SJSA1 (cell line): Measurements from ENCODE around the gene SLC39A6. TPM values are rescaled to one million over a fixed set of nuclear protein-coding genes. Genes with fewer than 3 reads are reported as not detected.
A peak's percentile ranks its signal among the peaks of the same experiment; 100 is the strongest.

Source experiments
- DNase-seq, 2 experiments: peaks; one replicate each; pipeline ENCODE4 v3.0.0-alpha.2; 2015 to 2020; ENCODE audit warnings: low spot score in 2 of 2, low read depth in 1 of 2
- H3K27ac ChIP-seq: fragments of 250-450 bp; sonication (Bioruptor Pico); 2 replicates; pipeline ENCODE4 v1.5.1; 2020; ENCODE audit warnings: mild to moderate bottlenecking, moderate library complexity
- H3K27me3 ChIP-seq: fragments of 250-450 bp; sonication (Bioruptor Pico); replicated peaks from 2 replicates; pipeline ENCODE4 v1.5.1; 2020; ENCODE audit warnings: mild to moderate bottlenecking, moderate library complexity
- H3K36me3 ChIP-seq: fragments of 250-450 bp; sonication (Bioruptor Pico); 2 replicates; pipeline ENCODE4 v1.5.1; 2020; ENCODE audit warnings: mild to moderate bottlenecking
- H3K4me1 ChIP-seq: fragments of 250-450 bp; sonication (Bioruptor Pico); replicated peaks from 2 replicates; pipeline ENCODE4 v1.6.1; 2021; ENCODE audit warnings: mild to moderate bottlenecking
- H3K4me3 ChIP-seq: fragments of 250-450 bp; sonication (Bioruptor Pico); 2 replicates; pipeline ENCODE4 v1.5.1; 2020; ENCODE audit warnings: mild to moderate bottlenecking
- H3K9me3 ChIP-seq: fragments of 250-450 bp; sonication (Bioruptor Pico); replicated peaks from 2 replicates; pipeline ENCODE4 v1.5.1; 2020; ENCODE audit warnings: mild to moderate bottlenecking
- total RNA-seq: library from RNA; depleted of rRNA; stranded (reverse); fragments of >200 nt; shearing (Covaris generic); gene quantifications from 2 replicates; pipeline ENCODE4 v1.2.3, GENCODE V29; 2014

The SLC39A6 gene
- total RNA-seq, 1 experiment from 2014 or later: 88.0 TPM

- Histone ChIP-seq H3K4me1 (peaks cover 17% of the 10 kb centered on the region), H3K27ac (no peak overlapping the region), H3K36me3 (peaks cover 59% of the 10 kb centered on the region), H3K9me3 (no peaks in the 10 kb centered on the region), H3K4me3 (no peak overlapping the region), H3K27me3 (no peaks in the 10 kb centered on the region)
- DNase-seq: no peak
Measured at GRCh38 chr18:36155851-36156757, 27.0 kb upstream of the SLC39A6 start.

DNA sequence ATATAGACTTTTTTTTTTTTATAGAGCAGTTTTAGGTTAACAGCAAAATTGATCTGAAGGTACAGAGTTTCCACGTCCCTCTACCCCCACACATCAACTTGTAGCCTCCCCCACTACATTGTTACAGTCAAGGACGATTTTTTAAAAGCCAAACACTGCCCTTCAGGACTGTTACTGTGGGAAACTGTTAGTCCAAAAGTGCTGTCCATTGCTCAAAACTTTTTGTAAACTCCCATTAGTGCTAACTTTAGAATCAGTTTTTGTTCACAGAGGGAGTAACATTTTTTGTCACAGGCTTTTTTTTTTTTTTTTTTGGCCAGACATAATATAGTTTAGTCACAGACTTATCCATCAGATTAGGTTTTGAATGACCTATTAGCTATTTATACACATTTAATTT is 24.6 kb upstream of the SLC39A6 start:
- H3K4me1 ChIP-seq: peaks cover 17% of the 10 kb centered on the region

GRCh38 chr18:36153203-36153602 is 24.1 kb upstream of the SLC39A6 start:
- Histone ChIP-seq H3K27me3 (no peaks in the 10 kb centered on the region), H3K27ac (no peak overlapping the region), H3K9me3 (no peaks in the 10 kb centered on the region), H3K36me3 (peaks cover 58% of the 10 kb centered on the region), H3K4me3 (no peak overlapping the region), H3K4me1 (peaks cover 12% of the 10 kb centered on the region)
- no peak for DNase-seq

More for the DNA sequence above, 24.6 kb upstream of the SLC39A6 start:
- no peak for DNase-seq
- Histone ChIP-seq H3K27me3 (no peaks in the 10 kb centered on the region), H3K4me3 (no peak overlapping the region), H3K27ac (no peak overlapping the region), H3K36me3 (peaks cover 56% of the 10 kb centered on the region), H3K9me3 (no peaks in the 10 kb centered on the region)

GRCh38 chr18:36152781-36153180 is 23.6 kb upstream of the SLC39A6 start:
- H3K27me3 ChIP-seq: no peaks in the 10 kb centered on the region
- DNase-seq: no peak
- no peaks in the 10 kb centered on the region for H3K9me3 ChIP-seq
- H3K4me1 ChIP-seq: peaks cover 8% of the 10 kb centered on the region
- H3K36me3 ChIP-seq: peaks cover 59% of the 10 kb centered on the region
- no peak overlapping the region for H3K27ac ChIP-seq
- no peak overlapping the region for H3K4me3 ChIP-seq

- Histone ChIP-seq H3K36me3 (peaks cover 65% of the 10 kb centered on the region), H3K9me3 (no peaks in the 10 kb centered on the region), H3K4me1 (peaks cover 6% of the 10 kb centered on the region; the same call in 1 of the 2 replicates), H3K4me3 (no peak overlapping the region), H3K27me3 (no peaks in the 10 kb centered on the region), H3K27ac (no peak overlapping the region)
- no peak for DNase-seq
Measured at GRCh38 chr18:36149514-36150289, 20.6 kb upstream of the SLC39A6 start.

- Histone ChIP-seq H3K9me3 (no peaks in the 10 kb centered on the region), H3K4me3 (no peak overlapping the region), H3K36me3 (peaks cover 57% of the 10 kb centered on the region), H3K27me3 (no peaks in the 10 kb centered on the region), H3K27ac (no peak overlapping the region), H3K4me1 (no peaks in the 10 kb centered on the region)
- DNase-seq: no peak
Measured at GRCh38 chr18:36143391-36143790, 14.3 kb upstream of the SLC39A6 start.

DNA sequence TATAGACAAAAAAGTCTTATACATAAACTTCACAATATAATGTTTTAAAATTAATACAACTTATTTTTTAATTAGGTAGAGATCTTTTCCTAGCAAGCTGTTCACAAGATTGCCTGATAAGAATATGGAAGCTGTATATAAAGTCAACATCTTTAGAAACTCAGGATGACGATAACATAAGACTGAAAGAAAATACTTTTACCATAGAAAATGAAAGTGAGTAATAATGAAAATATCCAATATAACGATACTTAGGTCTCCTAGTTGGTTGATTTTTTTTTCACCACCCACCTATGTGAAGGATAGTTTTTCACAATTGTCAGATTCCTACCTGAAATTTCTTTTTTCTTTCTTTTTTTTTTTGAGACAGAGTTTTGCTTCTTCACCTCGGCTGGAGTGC is 13.6 kb upstream of the SLC39A6 start:
- Histone ChIP-seq H3K27ac (no peak overlapping the region), H3K4me1 (no peaks in the 10 kb centered on the region), H3K4me3 (no peak overlapping the region), H3K27me3 (no peaks in the 10 kb centered on the region), H3K36me3 (peaks cover 60% of the 10 kb centered on the region), H3K9me3 (no peaks in the 10 kb centered on the region)
- no peak for DNase-seq

DNA sequence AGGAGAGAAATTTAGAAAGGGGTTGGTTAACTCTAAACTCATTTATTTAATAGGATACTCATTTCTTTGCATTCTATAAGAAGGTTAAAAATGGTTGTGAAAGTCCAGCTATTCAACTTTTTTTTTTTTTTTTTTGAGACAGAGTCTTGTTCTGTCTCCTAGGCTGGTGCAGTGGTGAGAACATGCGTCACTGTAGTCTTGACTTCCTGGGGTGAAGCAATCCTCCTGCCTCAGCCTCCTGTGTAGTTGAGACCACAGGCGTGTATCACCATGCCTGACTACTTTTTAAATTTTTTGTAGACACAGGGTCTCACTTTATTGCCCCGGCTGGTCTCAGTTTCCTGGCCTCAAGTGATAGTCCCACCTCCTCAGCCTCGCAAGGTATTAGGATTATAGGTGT is 12.4 kb upstream of the SLC39A6 start:
- Histone ChIP-seq H3K36me3 (peaks cover 56% of the 10 kb centered on the region), H3K4me3 (no peak overlapping the region), H3K9me3 (no peaks in the 10 kb centered on the region), H3K4me1 (no peaks in the 10 kb centered on the region), H3K27ac (no peak overlapping the region), H3K27me3 (no peaks in the 10 kb centered on the region)
- no peak for DNase-seq

DNA sequence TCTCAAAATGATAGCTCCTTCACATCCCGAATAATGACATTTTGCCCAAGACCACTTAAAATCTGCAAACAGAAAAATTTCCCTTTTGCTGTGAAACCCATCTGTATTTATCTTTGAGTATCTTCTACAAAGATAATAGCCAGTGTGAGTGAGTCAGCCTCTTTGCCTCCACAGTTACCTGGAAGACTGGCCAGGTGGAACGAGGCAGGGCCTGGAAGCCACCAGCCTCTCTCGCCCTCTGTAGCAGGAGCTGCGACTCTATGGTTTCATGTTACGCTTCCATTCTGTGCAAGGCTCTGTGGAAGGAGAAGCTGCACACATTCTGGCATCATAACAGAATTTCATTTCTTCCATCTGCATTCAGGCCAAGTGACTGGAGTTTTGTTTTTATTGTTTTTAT is 10.1 kb upstream of the SLC39A6 start:
- H3K36me3 ChIP-seq: peaks cover 33% of the 10 kb centered on the region
- H3K9me3 ChIP-seq: no peaks in the 10 kb centered on the region
- H3K4me1 ChIP-seq: no peaks in the 10 kb centered on the region
- no peak overlapping the region for H3K27ac ChIP-seq
- DNase-seq: no peak
- no peaks in the 10 kb centered on the region for H3K27me3 ChIP-seq
- no peak overlapping the region for H3K4me3 ChIP-seq

- Histone ChIP-seq H3K4me3 (no peak overlapping the region), H3K27me3 (no peaks in the 10 kb centered on the region), H3K4me1 (0 out of 2 replicates have a peak, but pooled peaks cover 6% of the 10 kb centered on the region), H3K36me3 (peaks cover 15% of the 10 kb centered on the region), H3K27ac (no peak overlapping the region), H3K9me3 (no peaks in the 10 kb centered on the region)
- no peak for DNase-seq
Measured at GRCh38 chr18:36135264-36135663, 6.1 kb upstream of the SLC39A6 start.

GRCh38 chr18:36132756-36133155 is 3.6 kb upstream of the SLC39A6 start:
- no peak overlapping the region for H3K27ac ChIP-seq
- H3K36me3 ChIP-seq: peaks cover 11% of the 10 kb centered on the region
- 0 out of 2 replicates have a peak, but pooled peaks cover 6% of the 10 kb centered on the region for H3K4me1 ChIP-seq
- no peak overlapping the region for H3K4me3 ChIP-seq
- no peak for DNase-seq
- H3K27me3 ChIP-seq: no peaks in the 10 kb centered on the region
- no peaks in the 10 kb centered on the region for H3K9me3 ChIP-seq

GRCh38 chr18:36131692-36132483 is 2.7 kb upstream of the SLC39A6 start:
- DNase-seq: no peak
- 0 out of 2 replicates have a peak, but pooled peaks cover 6% of the 10 kb centered on the region for H3K4me1 ChIP-seq
- H3K9me3 ChIP-seq: no peaks in the 10 kb centered on the region
- H3K27me3 ChIP-seq: no peaks in the 10 kb centered on the region
- no peak overlapping the region for H3K27ac ChIP-seq
- H3K4me3 ChIP-seq: no peak overlapping the region
- H3K36me3 ChIP-seq: peaks cover 6% of the 10 kb centered on the region

DNA sequence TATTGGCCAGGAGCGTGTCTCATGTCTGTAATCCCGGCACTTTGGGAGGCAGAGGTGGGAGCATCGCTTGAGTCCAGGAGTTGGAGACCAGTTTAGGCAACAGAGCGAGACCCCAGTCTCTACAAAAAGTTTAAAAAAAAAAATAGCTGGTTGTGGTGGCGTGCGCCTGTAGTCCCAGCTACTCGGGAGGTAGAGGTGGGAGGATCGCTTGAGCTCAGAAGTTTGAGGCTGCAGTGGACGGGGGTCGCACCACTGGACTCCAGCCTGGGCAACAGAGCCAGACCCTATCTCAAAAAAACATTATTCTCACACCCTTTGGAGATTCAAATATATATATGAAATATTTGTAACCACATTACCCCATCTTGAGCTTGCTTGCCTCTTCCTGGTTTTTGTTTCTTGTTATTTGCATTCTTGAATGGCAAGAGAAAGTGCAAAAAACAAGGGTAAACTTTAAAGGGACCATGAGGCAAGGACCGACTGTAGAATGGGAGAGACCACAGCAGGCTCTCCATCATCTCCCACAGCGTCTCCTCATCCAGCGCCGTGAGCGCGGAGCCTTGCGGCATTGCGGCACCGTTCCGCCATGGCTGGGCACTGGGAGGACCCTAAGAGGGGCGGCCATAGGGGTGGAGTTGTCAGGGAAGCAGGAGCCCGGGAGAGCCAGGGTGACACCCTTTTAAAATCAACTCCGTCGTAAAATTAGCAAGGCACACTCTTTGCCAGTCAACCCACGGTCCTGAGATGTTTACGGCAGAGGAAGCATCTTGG is 1.9 kb upstream of the SLC39A6 start:
- Histone ChIP-seq H3K27me3 (no peaks in the 10 kb centered on the region), H3K4me1 (0 out of 2 replicates have a peak, but pooled peaks cover 6% of the 10 kb centered on the region), H3K9me3 (no peaks in the 10 kb centered on the region), H3K36me3 (peaks cover 9% of the 10 kb centered on the region), H3K27ac (no peak overlapping the region), H3K4me3 (peak overlapping the region; percentile 74; the same call in 1 of the 2 replicates)
- no peak for DNase-seq
